Measurements from ENCODE around the gene SYNDIG1.

The SYNDIG1 gene

GRCh38 chr20:24469116-24469893 is at the start of gene SYNDIG1:
Gene SYNDIG1 (plus strand): TSS chr20:24469629. CDS start chr20:24543098, 73,469 bp downstream.
- no peak for DNase-seq (ENCODE audit: low spot score)

DNA sequence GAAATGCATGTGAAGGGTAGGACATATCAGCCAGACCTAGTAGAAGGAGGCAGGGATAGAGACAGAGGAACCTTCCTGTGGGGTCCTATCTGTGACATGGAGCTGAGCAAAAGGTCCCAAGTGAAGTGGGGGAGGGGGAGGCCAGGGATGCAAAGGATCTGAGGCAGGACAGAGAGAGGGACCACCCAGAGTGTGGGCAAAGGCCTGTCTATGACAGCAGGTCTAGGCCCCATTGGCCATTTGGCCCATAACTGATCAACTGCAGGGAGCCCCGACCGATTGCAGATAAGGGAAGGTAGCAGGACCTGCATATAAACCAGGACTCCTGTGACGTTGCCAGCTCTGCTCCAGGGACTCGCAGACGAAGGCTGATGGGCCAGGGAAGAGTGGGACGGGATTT is 49.6 kb upstream of the SYNDIG1 start:
- DNase-seq (ENCODE audit: low spot score), result no peak

GRCh38 chr20:24420567-24420966 is 48.9 kb upstream of the SYNDIG1 start:
- no peak for DNase-seq (ENCODE audit: low spot score)

DNA sequence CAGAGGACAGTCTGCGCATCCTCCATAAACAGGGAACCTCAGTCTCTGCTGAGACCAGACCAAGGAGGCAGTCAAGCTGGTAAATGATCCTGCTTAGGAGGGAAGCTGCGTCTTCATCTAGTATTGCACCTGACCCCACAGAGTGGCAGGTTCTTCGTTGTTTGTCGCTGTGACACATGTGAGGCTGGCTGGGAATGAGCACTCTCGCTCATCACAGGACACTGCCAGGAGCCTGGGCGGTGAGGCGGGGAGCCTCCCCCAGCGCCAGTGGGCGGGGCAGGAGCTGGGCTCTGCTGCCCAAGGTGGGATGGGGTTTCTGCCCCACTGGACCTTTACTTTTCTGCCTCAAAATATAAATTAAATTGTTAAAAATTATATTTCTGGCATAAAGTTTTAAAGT is 48.4 kb upstream of the SYNDIG1 start:
- no peak for DNase-seq (ENCODE audit: low spot score)

GRCh38 chr20:24422091-24422760 is 47.2 kb upstream of the SYNDIG1 start:
- DNase-seq (ENCODE audit: low spot score), result no peak

DNA sequence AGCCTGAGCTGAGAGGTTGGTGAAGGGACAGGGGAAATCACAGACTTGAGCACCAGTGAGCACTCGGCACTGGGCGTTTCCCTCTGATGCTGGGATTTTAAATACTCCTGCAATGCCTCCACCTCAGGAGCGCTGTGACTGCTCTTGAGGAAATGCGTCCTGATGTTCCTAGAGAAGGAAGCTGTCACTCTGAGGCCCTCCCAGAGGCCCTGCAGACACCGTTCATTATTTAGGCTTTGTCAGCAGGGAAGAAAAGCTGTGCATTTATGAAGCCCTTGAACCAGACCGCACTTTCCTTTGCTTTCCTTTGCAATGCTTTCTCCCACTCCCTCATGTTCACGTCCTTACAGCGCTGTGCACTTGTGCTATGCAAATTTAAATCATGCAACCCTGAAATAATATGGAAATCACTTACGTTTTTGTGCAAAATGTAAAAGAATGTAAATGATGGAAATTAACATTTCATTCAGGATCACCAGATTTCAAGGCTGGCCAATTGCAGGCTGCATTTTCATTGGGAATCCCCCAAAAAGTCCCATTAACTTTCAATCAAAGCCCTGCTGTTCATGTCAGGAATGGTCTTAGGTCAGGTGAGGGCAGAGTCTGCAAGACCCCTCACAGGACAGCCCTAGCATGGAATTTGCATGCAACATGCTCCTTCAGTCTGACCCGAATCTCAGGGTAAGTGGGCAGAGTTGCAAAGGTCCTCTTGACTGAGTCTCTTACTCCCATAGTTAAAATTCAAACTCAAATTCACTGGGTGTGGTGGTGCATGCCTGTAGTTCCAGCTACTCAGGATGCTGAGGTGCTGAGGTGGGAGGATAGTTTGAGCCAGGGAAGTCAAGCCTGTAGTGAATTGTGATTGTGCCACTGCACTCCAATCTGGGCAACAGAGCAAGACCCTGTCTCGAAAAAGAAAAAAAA is 45.8 kb upstream of the SYNDIG1 start:
- DNase-seq (ENCODE audit: low spot score), result no peak

DNA sequence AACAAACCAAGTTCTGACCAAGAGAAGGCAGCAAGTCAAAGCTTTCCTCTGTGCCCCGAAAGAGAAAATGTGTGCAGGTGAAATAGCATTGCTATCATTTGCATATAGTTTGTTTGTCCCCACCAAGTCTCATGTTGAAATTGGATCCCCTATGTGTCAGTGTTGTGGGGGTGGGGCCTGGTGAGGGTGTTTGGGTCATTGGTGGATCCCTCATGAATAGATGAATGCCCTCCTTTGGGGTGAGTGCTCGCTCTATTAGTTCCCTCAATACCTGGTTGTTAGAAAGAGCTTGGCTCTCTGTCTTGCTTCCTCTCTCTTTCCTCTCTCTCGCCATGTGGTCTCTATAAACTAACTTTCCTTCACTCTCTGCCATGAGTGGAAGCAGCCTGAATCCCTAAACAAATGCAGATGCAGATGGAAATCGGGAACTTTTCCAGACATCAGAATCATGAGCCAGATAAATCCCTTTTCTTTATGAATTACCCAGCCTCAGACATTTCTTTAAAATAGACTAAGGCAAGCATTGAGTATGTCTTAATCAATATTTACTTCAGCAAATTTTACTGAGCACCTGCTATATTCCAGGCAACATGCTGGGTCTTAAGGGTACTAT is 43.8 kb upstream of the SYNDIG1 start:
- no peak for DNase-seq (ENCODE audit: low spot score)

DNA sequence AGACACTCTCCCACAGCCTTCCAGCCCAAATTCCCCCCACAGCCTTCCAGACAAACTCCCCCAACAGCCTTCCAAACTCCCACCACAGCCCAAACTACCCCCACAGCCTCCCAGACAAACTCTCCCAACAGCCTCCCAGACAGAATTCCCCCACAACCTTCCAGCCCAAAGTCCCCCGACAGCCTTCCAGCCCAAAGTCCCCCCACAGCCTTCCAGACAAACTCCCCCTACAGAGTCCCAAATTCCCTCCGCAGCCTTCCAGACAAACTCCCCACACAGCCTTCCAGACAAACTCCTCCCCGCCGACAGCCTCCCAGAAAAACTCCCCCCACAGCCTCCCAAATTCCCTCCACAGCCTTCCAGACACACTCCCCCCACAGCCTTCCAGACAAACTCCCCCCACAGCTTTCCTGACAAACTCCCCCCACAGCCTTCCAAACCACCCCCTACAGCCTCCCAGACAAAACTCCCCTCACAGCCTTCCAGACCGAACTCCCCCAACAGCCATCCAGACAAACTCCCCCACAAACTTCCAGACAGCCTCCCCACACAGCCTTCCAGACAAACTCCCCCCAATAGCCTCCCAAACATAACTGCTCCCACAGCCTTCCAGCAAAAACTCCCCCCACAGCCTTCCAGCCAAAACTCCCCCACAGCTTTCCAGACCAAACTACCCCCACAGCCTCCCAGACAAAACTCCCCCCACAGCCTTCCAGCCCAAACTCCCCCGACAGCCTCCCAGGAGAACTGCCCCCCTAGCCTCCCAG is 38.0 kb upstream of the SYNDIG1 start:
- no peak for DNase-seq (ENCODE audit: low spot score)

DNA sequence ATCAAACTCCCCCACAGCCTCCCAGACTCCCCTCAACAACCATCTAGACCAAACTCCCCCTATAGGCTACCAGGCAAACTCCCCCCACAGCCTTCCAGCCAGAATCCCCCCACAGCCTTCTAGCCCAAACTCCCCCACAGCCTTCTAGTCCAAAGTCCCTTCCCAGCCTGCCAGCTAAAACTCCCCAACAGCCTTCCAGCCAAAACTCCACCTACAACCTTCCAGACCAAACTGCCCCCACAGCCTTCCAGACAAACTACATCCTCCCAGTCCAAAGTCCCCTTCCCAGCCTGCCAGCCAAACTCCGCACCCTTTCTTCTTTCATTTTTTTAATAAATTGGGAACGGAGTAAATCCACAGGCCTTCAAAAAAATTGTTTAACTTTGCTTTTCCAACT is 37.4 kb upstream of the SYNDIG1 start:
- no peak for DNase-seq (ENCODE audit: low spot score)

DNA sequence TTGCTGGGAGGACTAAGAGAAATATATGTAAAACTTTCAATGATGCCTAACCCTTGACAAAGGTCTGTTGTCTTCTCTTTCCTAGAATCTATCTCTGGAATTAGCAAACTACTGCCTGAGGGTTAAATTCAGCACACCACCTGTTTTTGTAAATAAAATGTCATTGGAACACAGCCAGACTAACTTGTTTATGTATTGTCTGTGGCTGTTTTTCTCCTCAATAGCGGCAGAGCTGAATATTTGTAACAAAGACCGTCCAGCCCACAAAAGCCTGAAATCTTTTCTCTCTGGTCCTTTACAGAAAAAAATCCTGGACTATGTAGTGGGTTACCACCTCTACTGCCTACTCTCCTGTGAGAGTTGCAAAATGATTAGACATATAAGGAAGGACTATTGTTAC is 33.3 kb upstream of the SYNDIG1 start:
- no peak for DNase-seq (ENCODE audit: low spot score)

DNA sequence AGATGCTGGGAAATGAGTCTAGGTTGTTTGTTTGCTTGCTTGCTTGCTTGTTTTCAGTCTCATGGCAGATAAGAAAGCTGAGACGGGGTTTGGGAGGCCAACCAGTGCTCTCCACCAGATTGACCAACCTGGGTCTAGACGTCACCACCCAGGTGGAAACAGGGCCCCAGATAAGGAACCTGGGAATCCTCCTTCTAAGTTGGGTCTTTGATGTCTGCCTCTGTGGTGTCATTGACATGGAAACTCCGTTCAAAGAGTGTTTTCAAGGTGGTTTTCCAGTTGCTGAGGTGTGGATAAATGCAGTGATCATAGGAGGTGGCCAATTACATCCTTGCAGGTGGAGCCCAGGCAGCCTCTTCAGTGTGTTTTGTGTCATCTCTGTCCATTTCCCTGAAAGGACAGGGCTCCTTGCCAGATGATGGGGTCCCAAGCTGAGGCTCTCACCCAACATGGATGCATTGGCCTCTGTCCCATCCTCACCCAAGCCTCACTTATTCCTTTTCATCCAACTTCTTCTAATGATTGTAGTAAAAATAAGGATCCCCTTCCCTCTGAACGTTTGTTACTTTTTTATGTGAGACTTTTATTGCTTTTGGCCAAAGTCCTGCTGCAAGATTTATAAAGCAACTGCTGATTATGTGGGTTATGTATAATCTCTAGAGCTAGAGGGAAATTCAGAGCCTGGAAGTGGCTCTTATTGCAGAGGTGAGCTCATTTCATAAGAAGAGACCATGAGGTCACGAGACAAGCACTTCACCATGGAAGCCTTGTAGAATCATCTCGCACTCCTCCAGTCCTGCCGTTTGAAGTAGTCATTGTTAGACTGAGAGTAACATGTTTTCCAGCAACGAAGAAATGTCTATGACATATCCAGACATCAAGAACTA is 32.0 kb upstream of the SYNDIG1 start:
- no peak for DNase-seq (ENCODE audit: low spot score)

GRCh38 chr20:24438331-24438730 is 31.1 kb upstream of the SYNDIG1 start:
- no peak for DNase-seq (ENCODE audit: low spot score)

- DNase-seq (ENCODE audit: low spot score), result no peak
Observed at GRCh38 chr20:24439737-24440387, 29.6 kb upstream of the SYNDIG1 start.

DNA sequence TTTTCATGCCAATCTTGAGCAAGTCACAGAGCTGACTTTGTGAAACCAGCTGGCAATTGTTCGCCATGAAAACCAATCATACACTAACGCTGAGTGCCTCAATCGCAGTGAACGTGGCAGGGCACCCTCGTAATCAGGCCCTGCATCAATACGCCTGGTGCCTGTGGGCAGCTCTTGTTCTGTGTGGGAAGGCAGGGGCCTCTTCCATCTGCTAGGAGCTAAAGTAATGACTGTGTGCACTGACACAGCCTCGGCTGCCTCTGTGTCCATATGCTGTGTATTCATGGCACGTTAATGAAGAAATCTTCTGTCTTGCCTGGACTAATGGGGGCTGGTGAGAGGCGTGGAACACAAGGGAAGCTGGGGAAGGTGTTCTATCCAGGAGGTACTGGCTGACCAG is 27.8 kb upstream of the SYNDIG1 start:
- no peak for DNase-seq (ENCODE audit: low spot score)

GRCh38 chr20:24442909-24443308 is 26.5 kb upstream of the SYNDIG1 start:
- DNase-seq (ENCODE audit: low spot score), result no peak

GRCh38 chr20:24443436-24443835 is 26.0 kb upstream of the SYNDIG1 start:
- no peak for DNase-seq (ENCODE audit: low spot score)

DNA sequence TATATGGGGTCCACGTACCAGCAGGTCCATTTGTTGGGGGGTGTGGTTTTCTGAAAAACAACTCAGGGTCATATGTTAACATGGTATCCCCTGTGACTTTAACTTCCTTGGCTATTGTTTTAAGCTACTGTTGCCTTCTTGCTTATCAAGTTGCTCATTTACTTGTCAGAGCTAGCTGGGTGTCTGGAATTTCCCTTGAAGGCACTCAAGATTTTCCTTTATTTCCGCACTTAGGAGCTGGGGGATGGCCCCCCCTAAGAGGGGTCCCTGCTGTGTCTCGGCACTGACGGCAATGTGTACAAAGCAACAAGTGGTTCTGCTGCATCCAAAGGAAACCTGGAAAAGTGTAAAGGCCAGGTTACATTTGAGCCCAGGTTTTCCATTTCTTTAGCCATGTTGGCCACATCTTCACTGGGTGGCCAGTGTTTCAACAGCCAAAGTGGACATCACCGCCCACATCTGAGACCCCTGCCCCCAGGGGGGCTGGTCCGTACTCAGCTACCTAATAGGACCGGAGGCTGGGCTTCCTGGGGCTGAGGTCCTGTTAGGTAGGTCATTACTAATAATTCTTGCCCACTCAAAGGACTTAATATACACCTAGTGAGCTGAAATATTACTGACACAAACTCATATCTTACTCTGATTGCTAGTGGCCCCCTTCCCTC is 24.8 kb upstream of the SYNDIG1 start:
- DNase-seq (ENCODE audit: low spot score), result no peak

GRCh38 chr20:24445510-24446170 is 23.8 kb upstream of the SYNDIG1 start:
- no peak for DNase-seq (ENCODE audit: low spot score)

DNA sequence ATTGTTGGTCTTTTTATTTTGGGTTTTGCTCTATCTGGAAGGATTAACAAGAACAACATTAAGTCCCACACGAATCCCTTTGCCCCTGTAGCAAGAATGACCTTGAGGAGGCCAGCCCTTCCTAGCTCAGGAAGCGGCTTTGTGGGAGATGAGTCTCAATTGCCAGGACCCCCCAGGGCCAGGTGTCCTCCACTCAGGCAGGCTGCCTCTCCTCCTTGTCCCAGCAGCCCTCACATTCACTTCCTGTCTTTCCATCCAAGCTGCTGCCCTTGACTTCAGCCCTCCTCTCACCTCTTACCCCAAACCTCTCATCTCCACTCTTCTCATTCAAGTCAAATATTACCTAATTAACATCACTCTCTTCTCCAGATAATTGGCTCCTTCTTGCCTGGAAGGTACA is 22.6 kb upstream of the SYNDIG1 start:
- no peak for DNase-seq (ENCODE audit: low spot score)
